ENCODE data around the gene MLEC. TPM values are rescaled to one million over a fixed set of nuclear protein-coding genes. Genes with fewer than 3 reads are reported as not detected.

MLEC gene
- total and polyA plus RNA-seq, 2 of the 13 experiments (the other 11 are each of a cell fraction or from before 2014, with no cell fraction given) = 49.8 to 156 TPM

DNA sequence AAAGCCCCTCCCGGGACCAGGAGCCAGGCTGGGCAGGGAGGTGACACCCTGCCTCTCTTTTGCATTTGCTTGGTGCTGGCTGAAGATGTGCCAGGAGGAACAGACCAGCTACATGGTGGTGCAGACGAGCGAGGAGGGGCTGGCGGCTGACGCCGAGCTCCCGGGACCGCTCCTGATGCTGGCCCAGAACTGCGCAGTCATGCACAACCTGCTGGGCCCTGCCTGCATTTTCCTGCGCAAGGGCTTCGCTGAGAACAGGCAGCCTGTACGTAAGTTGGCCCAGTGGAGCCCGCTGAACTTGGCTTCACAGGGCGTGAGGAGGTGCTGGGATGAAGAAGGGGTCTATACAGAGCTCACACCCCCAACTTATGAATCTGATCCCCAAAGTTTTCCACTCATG lies 30.9 kb upstream of the MLEC start (continued):
- TF ChIP-seq, protein P1, sequence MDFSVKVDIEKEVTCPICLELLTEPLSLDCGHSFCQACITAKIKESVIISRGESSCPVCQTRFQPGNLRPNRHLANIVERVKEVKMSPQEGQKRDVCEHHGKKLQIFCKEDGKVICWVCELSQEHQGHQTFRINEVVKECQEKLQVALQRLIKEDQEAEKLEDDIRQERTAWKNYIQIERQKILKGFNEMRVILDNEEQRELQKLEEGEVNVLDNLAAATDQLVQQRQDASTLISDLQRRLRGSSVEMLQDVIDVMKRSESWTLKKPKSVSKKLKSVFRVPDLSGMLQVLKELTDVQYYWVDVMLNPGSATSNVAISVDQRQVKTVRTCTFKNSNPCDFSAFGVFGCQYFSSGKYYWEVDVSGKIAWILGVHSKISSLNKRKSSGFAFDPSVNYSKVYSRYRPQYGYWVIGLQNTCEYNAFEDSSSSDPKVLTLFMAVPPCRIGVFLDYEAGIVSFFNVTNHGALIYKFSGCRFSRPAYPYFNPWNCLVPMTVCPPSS (IDR thresholded peaks at IDR 0.05) = no peak
- TF ChIP-seq, protein P2, sequence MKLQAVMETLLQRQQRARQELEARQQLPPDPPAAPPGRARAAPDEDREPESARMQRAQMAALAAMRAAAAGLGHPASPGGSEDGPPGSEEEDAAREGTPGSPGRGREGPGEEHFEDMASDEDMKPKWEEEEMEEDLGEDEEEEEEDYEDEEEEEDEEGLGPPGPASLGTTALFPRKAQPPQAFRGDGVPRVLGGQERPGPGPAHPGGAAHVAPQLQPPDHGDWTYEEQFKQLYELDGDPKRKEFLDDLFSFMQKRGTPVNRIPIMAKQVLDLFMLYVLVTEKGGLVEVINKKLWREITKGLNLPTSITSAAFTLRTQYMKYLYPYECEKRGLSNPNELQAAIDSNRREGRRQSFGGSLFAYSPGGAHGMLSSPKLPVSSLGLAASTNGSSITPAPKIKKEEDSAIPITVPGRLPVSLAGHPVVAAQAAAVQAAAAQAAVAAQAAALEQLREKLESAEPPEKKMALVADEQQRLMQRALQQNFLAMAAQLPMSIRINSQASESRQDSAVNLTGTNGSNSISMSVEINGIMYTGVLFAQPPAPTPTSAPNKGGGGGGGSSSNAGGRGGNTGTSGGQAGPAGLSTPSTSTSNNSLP (IDR thresholded peaks at IDR 0.05; ENCODE audit: low read depth, low read length) = no peak

DNA sequence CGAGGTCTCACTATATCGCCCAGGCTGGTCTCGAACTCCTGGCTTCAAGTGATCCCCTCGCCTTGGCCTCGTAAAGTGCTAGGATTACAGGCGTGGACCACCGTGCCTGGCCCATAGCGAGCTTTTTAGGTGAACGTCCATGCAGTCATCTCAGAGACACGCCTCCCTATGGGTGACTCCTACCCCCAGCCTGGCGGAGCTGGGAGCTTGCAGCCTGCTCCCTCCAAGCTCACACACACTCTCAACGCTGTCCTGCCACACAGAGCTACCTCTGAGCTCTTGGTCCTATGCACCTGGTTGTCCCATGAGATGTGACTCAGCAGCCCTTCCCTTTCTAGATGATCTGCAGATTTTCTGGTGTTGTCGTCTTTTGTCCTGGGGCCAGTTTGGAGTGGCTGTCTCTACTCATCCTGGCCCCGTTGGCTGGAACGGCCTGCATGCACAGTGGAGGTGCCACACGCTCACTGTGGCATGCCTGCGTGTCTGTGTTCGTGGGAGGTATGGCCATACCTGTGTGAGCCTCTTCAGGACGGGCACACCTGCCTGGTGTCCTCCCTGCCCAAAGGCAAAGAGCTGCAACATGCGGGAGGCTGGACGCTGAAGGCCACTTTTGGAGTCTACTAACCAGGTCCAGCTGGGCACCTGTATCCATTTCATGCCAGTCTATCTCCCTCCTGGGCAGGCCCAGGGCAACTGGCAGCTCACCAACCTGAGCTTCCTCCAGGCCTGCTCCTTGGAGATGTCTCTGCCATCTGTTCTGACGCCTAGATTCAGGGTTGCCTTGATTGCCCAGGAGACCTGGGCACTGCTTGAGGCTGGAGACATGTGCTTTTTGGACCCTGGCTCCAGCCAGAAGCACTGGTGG lies 28.4 kb upstream of the MLEC start:
- peak; percentile 58 for ATAC-seq
- Histone ChIP-seq H3K9ac (ENCODE audit: insufficient read depth, low read depth, low read length) (no peak overlapping the region), H3K4me2 (ENCODE audit: low read depth, low read length) (peak overlapping the region; percentile 45; the same call in 1 of the 2 replicates), H2AFZ (ENCODE audit: low read length) (no peak overlapping the region), H3K27ac (ENCODE audit: extremely low read length, insufficient read depth, low read length) (no peak overlapping the region), H3K36me3 (replicated peaks in 1 of 2; ENCODE audit: control insufficient read depth in 1 of 2, insufficient read depth in 2 of 2, low read length in 2 of 2) (no peaks in the 10 kb centered on the region), H4K20me1 (ENCODE audit: insufficient read depth, low read length) (no peaks in the 10 kb centered on the region), H3K4me3 (replicated peaks in 1 of 3; ENCODE audit: insufficient read depth in 1 of 3, low read depth in 2 of 3, low read length in 3 of 3) (peak overlapping the region in 1 of 3 experiments; percentile 26; a peak in 1 of 6 replicates), H3K9me3 (ENCODE audit: low read length) (no peaks in the 10 kb centered on the region), H3K4me1 (ENCODE audit: insufficient read depth, low read length) (peaks cover 16% of the 10 kb centered on the region), H3K79me2 (ENCODE audit: insufficient read depth, low read length) (no peaks in the 10 kb centered on the region), H3K27me3 (ENCODE audit: control insufficient read depth in 1 of 2, insufficient read depth in 2 of 2, low read length in 2 of 2) (peaks cover 5 to 46% of the 10 kb centered on the region in 2 experiments; a peak in 4 of 5 replicates)
- BruUV-seq (replicated peaks) = no TSS peak
- no peak for FAIRE-seq
- TF ChIP-seq, protein P3, sequence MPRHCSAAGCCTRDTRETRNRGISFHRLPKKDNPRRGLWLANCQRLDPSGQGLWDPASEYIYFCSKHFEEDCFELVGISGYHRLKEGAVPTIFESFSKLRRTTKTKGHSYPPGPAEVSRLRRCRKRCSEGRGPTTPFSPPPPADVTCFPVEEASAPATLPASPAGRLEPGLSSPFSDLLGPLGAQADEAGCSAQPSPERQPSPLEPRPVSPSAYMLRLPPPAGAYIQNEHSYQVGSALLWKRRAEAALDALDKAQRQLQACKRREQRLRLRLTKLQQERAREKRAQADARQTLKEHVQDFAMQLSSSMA (CRISPR knock-in tag; IDR thresholded peaks at IDR 0.05) = no peak
- TF ChIP-seq, protein P4, sequence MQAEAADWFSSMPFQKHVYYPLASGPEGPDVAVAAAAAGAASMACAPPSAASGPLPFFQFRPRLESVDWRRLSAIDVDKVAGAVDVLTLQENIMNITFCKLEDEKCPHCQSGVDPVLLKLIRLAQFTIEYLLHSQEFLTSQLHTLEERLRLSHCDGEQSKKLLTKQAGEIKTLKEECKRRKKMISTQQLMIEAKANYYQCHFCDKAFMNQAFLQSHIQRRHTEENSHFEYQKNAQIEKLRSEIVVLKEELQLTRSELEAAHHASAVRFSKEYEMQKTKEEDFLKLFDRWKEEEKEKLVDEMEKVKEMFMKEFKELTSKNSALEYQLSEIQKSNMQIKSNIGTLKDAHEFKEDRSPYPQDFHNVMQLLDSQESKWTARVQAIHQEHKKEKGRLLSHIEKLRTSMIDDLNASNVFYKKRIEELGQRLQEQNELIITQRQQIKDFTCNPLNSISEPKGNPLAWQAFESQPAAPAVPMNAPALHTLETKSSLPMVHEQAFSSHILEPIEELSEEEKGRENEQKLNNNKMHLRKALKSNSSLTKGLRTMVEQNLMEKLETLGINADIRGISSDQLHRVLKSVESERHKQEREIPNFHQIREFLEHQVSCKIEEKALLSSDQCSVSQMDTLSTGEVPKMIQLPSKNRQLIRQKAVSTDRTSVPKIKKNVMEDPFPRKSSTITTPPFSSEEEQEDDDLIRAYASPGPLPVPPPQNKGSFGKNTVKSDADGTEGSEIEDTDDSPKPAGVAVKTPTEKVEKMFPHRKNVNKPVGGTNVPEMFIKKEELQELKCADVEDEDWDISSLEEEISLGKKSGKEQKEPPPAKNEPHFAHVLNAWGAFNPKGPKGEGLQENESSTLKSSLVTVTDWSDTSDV (CRISPR knock-in tag; IDR thresholded peaks at IDR 0.05) = 0 out of 2 replicates have a peak, but pooled peaks have one; percentile 42
- in situ Hi-C loops (cut with HindIII; ENCODE audit: extremely low pct_ligation_motif_present, low pct_unique_long_range_greater_than_20kb) (no loop called here), intact Hi-C loops (cut with micrococcal nuclease; ENCODE audit: unreplicated experiment) (no loop called here)
- WGBS (ENCODE audit: low lambda C conversion rate) = 29% methylated on average over 11 of the region's 22 CpGs
- ChIA-PET POLR2A (no interaction called here), CTCF (ENCODE audit: low intra/inter-chr PET ratio, low total read pairs) (no interaction called here)
- no peak for DNase-seq (ENCODE audit: low spot score)
